ENCODE results near the gene SLC15A3.

Gene SLC15A3

GRCh38 chr11:60889869-60890311 lies 62.1 kb downstream of the SLC15A3 start:
- DNase-seq (ENCODE audit: low read depth in 2 of 2) = no peak

- DNase-seq (ENCODE audit: low read depth in 2 of 2) = peak in 1 of 2 donors; percentile 16
Observed at GRCh38 chr11:60887556-60887955, 64.4 kb downstream of the SLC15A3 start.
